B cell (primary cell): ENCODE results near the gene RBM20. TPM values are rescaled to one million over a fixed set of nuclear protein-coding genes. Genes with fewer than 3 reads are reported as not detected.

Experiments
- ATAC-seq: fragments of 200-7000 bp; cut with Tn5 transposase; one replicate; pipeline ENCODE4 v1.10.0; 2021; ENCODE audit warnings: low read depth, mild to moderate bottlenecking, moderate number of reproducible peaks, moderate library complexity
- CTCF ChIA-PET: fragments of 350-600 bp; sonication (Branson Sonifier 250); formaldehyde crosslinking; loops from one replicate; lab custom pipeline; 2021; ENCODE audit warnings: antibody characterized with exemption, inconsistent platforms; lab: Charles Lee
- POLR2A ChIA-PET: fragments of 350-600 bp; sonication (Branson Sonifier 250); formaldehyde crosslinking; loops from one replicate; lab custom pipeline; 2021; ENCODE audit warnings: antibody characterized with exemption; lab: Charles Lee
- DNase-seq: peaks from one replicate; pipeline ENCODE4 v3.0.0; 2013
- H2AFZ ChIP-seq: 2 replicates; pipeline ENCODE4 v1.6.1; 2012; ENCODE audit warnings: mild to moderate bottlenecking, low read depth, low read length; ENCODE audit not compliant: insufficient read depth, poor library complexity, severe bottlenecking
- H3K27ac ChIP-seq, 2 donors: 1 replicate in 1 of 2; 2 replicates in 1 of 2; pipeline ENCODE4 v1.5.1; 2012 to 2013; ENCODE audit warnings: low read length in 2 of 2, mild to moderate bottlenecking in 2 of 2, moderate library complexity in 1 of 2
- H3K27me3 ChIP-seq, 4 experiments: fragments of 200-600 bp in 1 of 4; sonication (generic) in 1 of 4; replicated peaks in 1 of 4; 1 replicate in 2 of 4; 2 replicates in 2 of 4; pipeline versions ENCODE4 v1.6.1 to v1.7.0; 2013 to 2016; ENCODE audit warnings: low read length in 3 of 4, mild to moderate bottlenecking in 2 of 4, mixed read lengths in 1 of 4, moderate library complexity in 1 of 4; ENCODE audit not compliant: insufficient read depth in 4 of 4, control insufficient read depth in 3 of 4; ENCODE audit errors: control extremely low read depth in 1 of 4
- H3K36me3 ChIP-seq, 2 experiments: replicated peaks in 1 of 2; 1 replicate in 1 of 2; 2 replicates in 1 of 2; pipeline versions ENCODE4 v1.6.1 to v1.7.1; 2013; ENCODE audit warnings: low read length in 1 of 2; ENCODE audit not compliant: insufficient read depth in 2 of 2, control insufficient read depth in 1 of 2; ENCODE audit errors: control extremely low read depth in 1 of 2, extremely low read depth in 1 of 2
- H3K4me1 ChIP-seq, 2 donors: fragments of 200-600 bp in 1 of 2; sonication (generic) in 1 of 2; 1 replicate in 1 of 2; 2 replicates in 1 of 2; pipeline versions ENCODE4 v1.5.1 to v1.6.1; 2013 to 2017; ENCODE audit warnings: low read length in 2 of 2; ENCODE audit not compliant: control insufficient read depth in 2 of 2, insufficient read depth in 2 of 2
- H3K4me2 ChIP-seq: replicated peaks from 2 replicates; pipeline ENCODE3; 2012; ENCODE audit warnings: mild to moderate bottlenecking, low read depth, low read length; ENCODE audit not compliant: poor library complexity, severe bottlenecking
- H3K4me3 ChIP-seq, 5 experiments: fragments of 200-600 bp in 1 of 5; sonication (generic) in 1 of 5; 1 replicate in 3 of 5; 2 replicates in 2 of 5; pipeline versions ENCODE4 v1.5.1 to v1.7.0; 2011 to 2016; ENCODE audit warnings: low read length in 4 of 5, mild to moderate bottlenecking in 4 of 5, low read depth in 2 of 5, control low read depth in 1 of 5, moderate library complexity in 1 of 5; ENCODE audit not compliant: insufficient read depth in 1 of 5; ENCODE audit errors: control extremely low read depth in 1 of 5, extremely low read depth in 1 of 5
- H3K79me2 ChIP-seq: fragments of 200-600 bp; sonication (generic); one replicate; pipeline ENCODE4 v1.6.0; 2016; ENCODE audit warnings: low read length; ENCODE audit not compliant: control insufficient read depth, insufficient read depth
- H3K9ac ChIP-seq: fragments of 200-600 bp; sonication (generic); 2 replicates; pipeline ENCODE4 v1.6.1; 2017; ENCODE audit warnings: mild to moderate bottlenecking, low read length, moderate library complexity
- H3K9me3 ChIP-seq, 3 donors: one replicate each; pipeline versions ENCODE4 v1.6.1 to v1.7.1; 2013; ENCODE audit warnings: low read length in 2 of 3; ENCODE audit not compliant: control insufficient read depth in 2 of 3, insufficient read depth in 1 of 3; ENCODE audit errors: control extremely low read depth in 1 of 3
- H4K20me1 ChIP-seq: 2 replicates; pipeline ENCODE4 v1.6.0; 2012; ENCODE audit warnings: mild to moderate bottlenecking, low read length; ENCODE audit not compliant: insufficient read depth, control insufficient read depth, poor library complexity, severe bottlenecking
- H3K27ac Mint-ChIP-seq: one replicate; pipeline ENCODE4 v1.8.0; 2021; ENCODE audit warnings: mixed read lengths
- H3K27me3 Mint-ChIP-seq: one replicate; pipeline ENCODE4 v1.8.0; 2021; ENCODE audit warnings: mixed read lengths
- H3K4me1 Mint-ChIP-seq: one replicate; pipeline ENCODE4 v1.8.0; 2021; ENCODE audit warnings: mixed read lengths
- H3K4me3 Mint-ChIP-seq: one replicate; pipeline ENCODE4 v1.8.0; 2021; ENCODE audit warnings: mixed read lengths
- H3K9me3 Mint-ChIP-seq: one replicate; pipeline ENCODE4 v1.8.0; 2022; ENCODE audit warnings: mixed read lengths; ENCODE audit not compliant: insufficient read depth
- EZH2 ChIP-seq: IDR thresholded peaks from 2 replicates; pipeline ENCODE4 v1.6.1; 2012; ENCODE audit warnings: borderline replicate concordance, low read depth, mild to moderate bottlenecking, moderate library complexity, low read length; ENCODE audit not compliant: insufficient read depth, poor library complexity, severe bottlenecking
- WGBS: methylation state at CpG from one replicate; pipeline ENCODE4 v1.1.5; 2013; ENCODE audit warnings: missing lambda C conversion rate; ENCODE audit not compliant: insufficient coverage; 5-methylcytosine and 5-hydroxymethylcytosine counted together
- intact Hi-C: fragments of 100-400 bp; cut with micrococcal nuclease; formaldehyde crosslinking; loops from one replicate; pipeline ENCODE4 v1.10.0; 2022
- polyA plus RNA-seq: library from polyadenylated mRNA; depleted of rRNA; stranded (reverse); fragments of >200 nt; gene quantifications from 2 replicates; pipeline ENCODE4 v1.2.3, GENCODE V29; 2012
- total RNA-seq, 2 donors: library from RNA; stranded (reverse); fragments of 120-200 nt in 1 of 2; gene quantifications; 1 replicate in 1 of 2; 2 replicates in 1 of 2; pipeline versions ENCODE4 v1.2.3 to v1.2.4, GENCODE V29; 2013 to 2022
- TF ChIP-seq, protein P1 (sequence below): fragments of 200-600 bp; IDR thresholded peaks from one replicate; pipeline ENCODE4 v1.8.0; 2022; ENCODE audit warnings: antibody characterized with exemption, mild to moderate bottlenecking

RBM20 gene
- total and polyA plus RNA-seq, 2 donors (not counting 1 experiment from before 2014, with no cell fraction given) = not detected

DNA sequence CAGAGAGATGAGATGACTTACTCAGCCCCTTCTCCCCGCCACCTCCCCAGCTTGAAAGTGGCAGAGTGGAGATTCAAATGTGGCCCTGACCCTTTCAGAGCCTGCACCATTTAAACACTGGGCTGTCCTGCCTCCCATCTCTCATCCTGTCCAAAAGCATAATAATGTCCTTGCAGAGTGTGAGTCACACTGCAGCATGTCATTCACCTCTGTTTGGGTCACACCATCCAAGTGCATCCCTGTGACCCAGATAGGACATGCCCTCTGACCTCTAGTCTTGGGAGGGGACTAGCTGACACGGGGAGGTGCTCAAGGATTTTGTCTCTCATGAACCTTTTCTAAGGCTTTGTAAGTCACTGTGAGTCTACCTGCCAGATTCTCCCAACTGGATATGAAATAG lies 138.5 kb downstream of the RBM20 start:
- Histone ChIP-seq H3K4me2 (no peak overlapping the region), H3K27me3 (peaks cover 0 to 3% (median 2%) of the 10 kb centered on the region in 4 experiments), H3K79me2 (no peaks in the 10 kb centered on the region), H2AFZ (no peak overlapping the region), H3K9me3 (no peaks in the 10 kb centered on the region), H3K9ac (no peak overlapping the region), H3K4me1 (no peaks in the 10 kb centered on the region), H3K27ac (no peak overlapping the region), H4K20me1 (no peaks in the 10 kb centered on the region), H3K4me3 (no peak overlapping the region), H3K36me3 (no peaks in the 10 kb centered on the region)
- intact Hi-C loops = no loop called here
- Mint-ChIP-seq H3K27ac (no peak overlapping the region), H3K4me1 (no peaks in the 10 kb centered on the region), H3K27me3 (peaks cover 9% of the 10 kb centered on the region), H3K4me3 (no peak overlapping the region), H3K9me3 (no peaks in the 10 kb centered on the region)
- ChIA-PET POLR2A (no interaction called here), CTCF (interaction anchor here (1.1 kb wide), 1 partner anchor 8 kb away, joined by 3 read pairs; no protein-coding TSS in a partner anchor)
- no peak for DNase-seq
- TF ChIP-seq EZH2 = no peak
- TF ChIP-seq, protein P1, sequence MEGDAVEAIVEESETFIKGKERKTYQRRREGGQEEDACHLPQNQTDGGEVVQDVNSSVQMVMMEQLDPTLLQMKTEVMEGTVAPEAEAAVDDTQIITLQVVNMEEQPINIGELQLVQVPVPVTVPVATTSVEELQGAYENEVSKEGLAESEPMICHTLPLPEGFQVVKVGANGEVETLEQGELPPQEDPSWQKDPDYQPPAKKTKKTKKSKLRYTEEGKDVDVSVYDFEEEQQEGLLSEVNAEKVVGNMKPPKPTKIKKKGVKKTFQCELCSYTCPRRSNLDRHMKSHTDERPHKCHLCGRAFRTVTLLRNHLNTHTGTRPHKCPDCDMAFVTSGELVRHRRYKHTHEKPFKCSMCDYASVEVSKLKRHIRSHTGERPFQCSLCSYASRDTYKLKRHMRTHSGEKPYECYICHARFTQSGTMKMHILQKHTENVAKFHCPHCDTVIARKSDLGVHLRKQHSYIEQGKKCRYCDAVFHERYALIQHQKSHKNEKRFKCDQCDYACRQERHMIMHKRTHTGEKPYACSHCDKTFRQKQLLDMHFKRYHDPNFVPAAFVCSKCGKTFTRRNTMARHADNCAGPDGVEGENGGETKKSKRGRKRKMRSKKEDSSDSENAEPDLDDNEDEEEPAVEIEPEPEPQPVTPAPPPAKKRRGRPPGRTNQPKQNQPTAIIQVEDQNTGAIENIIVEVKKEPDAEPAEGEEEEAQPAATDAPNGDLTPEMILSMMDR = no peak
- no peak for ATAC-seq
- WGBS = 92% methylated on average over 2 of the region's 2 CpGs

DNA sequence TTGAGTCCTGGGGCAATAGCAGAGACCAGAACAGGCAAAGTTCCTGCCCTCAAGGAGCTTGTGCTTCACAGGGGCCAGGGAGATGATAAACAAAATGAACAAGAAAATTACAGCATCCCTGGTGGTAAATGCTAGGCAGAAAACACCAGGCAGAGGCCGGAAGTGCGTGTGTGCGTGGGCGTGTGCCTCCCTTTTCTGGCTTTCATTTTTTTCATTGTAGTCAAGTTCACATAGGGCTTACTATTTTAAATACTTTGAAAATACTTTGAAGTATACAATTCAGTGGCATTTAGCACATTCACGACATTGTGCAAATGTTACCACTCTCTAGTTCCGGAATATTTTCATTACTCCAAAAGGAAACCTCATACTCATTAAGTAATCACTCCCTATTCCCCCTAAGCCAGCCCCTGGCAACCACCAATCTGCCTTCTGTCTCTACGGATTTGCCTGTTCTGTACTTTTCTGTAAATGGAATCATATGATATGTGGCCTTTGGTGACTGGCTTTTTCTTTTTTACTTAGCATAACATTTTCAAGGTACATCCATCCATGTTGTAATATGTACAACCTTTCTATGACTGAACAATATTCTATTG lies 139.5 kb downstream of the RBM20 start:
- Histone ChIP-seq H3K36me3 (no peaks in the 10 kb centered on the region), H3K4me1 (no peaks in the 10 kb centered on the region), H4K20me1 (no peaks in the 10 kb centered on the region), H3K4me3 (no peak overlapping the region), H3K4me2 (no peak overlapping the region), H3K27ac (no peak overlapping the region), H2AFZ (no peak overlapping the region), H3K27me3 (peaks cover 0 to 3% (median 2%) of the 10 kb centered on the region in 4 experiments), H3K9ac (no peak overlapping the region), H3K79me2 (no peaks in the 10 kb centered on the region), H3K9me3 (no peaks in the 10 kb centered on the region)
- ChIA-PET CTCF (interaction anchor here (0.9 to 1.1 kb wide), 2 partner anchors 7 to 89 kb away, joined by 3 read pairs; no protein-coding TSS in a partner anchor), POLR2A (no interaction called here)
- Mint-ChIP-seq H3K9me3 (no peaks in the 10 kb centered on the region), H3K27me3 (peaks cover 9% of the 10 kb centered on the region), H3K27ac (no peak overlapping the region), H3K4me1 (no peaks in the 10 kb centered on the region), H3K4me3 (no peak overlapping the region)
- no peak for TF ChIP-seq EZH2
- TF ChIP-seq, protein P1 = no peak
- no peak for DNase-seq
- no peak for ATAC-seq
- intact Hi-C loops = no loop called here
- WGBS = 80% methylated on average over 1 of the region's 7 CpGs
